CD4-positive, CD25-positive, alpha-beta regulatory T cell (primary cell): ENCODE measurements around the gene TSPAN15. TPM values are rescaled to one million over a fixed set of nuclear protein-coding genes. Genes with fewer than 3 reads are reported as not detected.
"Not testable (repeated sequence)": the region's sequence is repeated elsewhere in the genome, so short reads cannot be mapped to it uniquely, and the experiment has no call there.

Experiments
- ATAC-seq, 2 donors: fragments of 150-1000 bp; cut with Tn5 transposase; one replicate each; pipeline ENCODE4 v1.10.0; 2021; ENCODE audit warnings: low read depth in 2 of 2, moderate number of reproducible peaks in 2 of 2, moderate library complexity in 1 of 2
- DNase-seq, 3 donors: peaks; one replicate each; pipeline versions ENCODE4 v3.0.0 to v3.0.0-alpha.2; 2012 to 2022; ENCODE audit warnings: mixed read lengths in 1 of 3
- H3K27ac ChIP-seq: one replicate; pipeline ENCODE4 v1.7.0; 2013; ENCODE audit warnings: mild to moderate bottlenecking, low read length; ENCODE audit not compliant: insufficient read depth, poor library complexity, severe bottlenecking
- H3K27me3 ChIP-seq: one replicate; pipeline ENCODE4 v1.7.0; 2013; ENCODE audit warnings: low read length; ENCODE audit not compliant: control insufficient read depth, insufficient read depth
- H3K36me3 ChIP-seq: one replicate; pipeline ENCODE4 v1.7.0; 2013; ENCODE audit warnings: mild to moderate bottlenecking, low read length, moderate library complexity; ENCODE audit not compliant: control insufficient read depth, insufficient read depth
- H3K4me1 ChIP-seq: 2 replicates; pipeline ENCODE4 v1.7.0; 2013; ENCODE audit warnings: mild to moderate bottlenecking, low read length; ENCODE audit not compliant: insufficient read depth, control insufficient read depth, poor library complexity, severe bottlenecking
- H3K4me3 ChIP-seq: one replicate; pipeline ENCODE4 v1.7.0; 2013; ENCODE audit warnings: low read depth, mild to moderate bottlenecking, low read length, moderate library complexity
- H3K9me3 ChIP-seq, 2 experiments: 1 replicate in 1 of 2; 2 replicates in 1 of 2; pipeline ENCODE4 v1.7.0; 2013; ENCODE audit warnings: low read length in 2 of 2, mild to moderate bottlenecking in 1 of 2, moderate library complexity in 1 of 2; ENCODE audit not compliant: control insufficient read depth in 2 of 2
- H3K27ac Mint-ChIP-seq, 3 donors: one replicate each; pipeline ENCODE4 v1.8.0; 2020 to 2022; ENCODE audit warnings: mild to moderate bottlenecking in 3 of 3, mixed read lengths in 3 of 3, moderate library complexity in 2 of 3
- H3K27me3 Mint-ChIP-seq: one replicate; pipeline ENCODE4 v1.8.0; 2022; ENCODE audit warnings: mild to moderate bottlenecking, mixed read lengths
- H3K36me3 Mint-ChIP-seq: one replicate; pipeline ENCODE4 v1.8.0; 2020; ENCODE audit warnings: mixed read lengths
- H3K4me1 Mint-ChIP-seq, 4 donors: one replicate each; pipeline ENCODE4 v1.8.0; 2020 to 2022; ENCODE audit warnings: mixed read lengths in 4 of 4, mild to moderate bottlenecking in 1 of 4
- H3K4me3 Mint-ChIP-seq, 4 donors: one replicate each; pipeline ENCODE4 v1.8.0; 2020 to 2022; ENCODE audit warnings: mild to moderate bottlenecking in 4 of 4, mixed read lengths in 4 of 4, moderate library complexity in 3 of 4
- H3K9me3 Mint-ChIP-seq, 7 donors: one replicate each; pipeline ENCODE4 v1.8.0; 2020 to 2022; ENCODE audit warnings: mixed read lengths in 7 of 7, mild to moderate bottlenecking in 3 of 7, moderate library complexity in 2 of 7
- polyA plus RNA-seq, 4 donors: library from polyadenylated mRNA; unstranded; fragments of 300-500 nt; fragmentation: Illumina TruSeq; gene quantifications; one replicate each; pipeline ENCODE4 v1.2.3, GENCODE V29; 2021
- total RNA-seq: library from RNA; stranded (reverse); gene quantifications from one replicate; pipeline ENCODE4 v1.2.3, GENCODE V29; 2022

TSPAN15 gene
- total and polyA plus RNA-seq, 5 donors from 2014 or later = 1.5 to 6.0 (median 3.4) TPM

DNA sequence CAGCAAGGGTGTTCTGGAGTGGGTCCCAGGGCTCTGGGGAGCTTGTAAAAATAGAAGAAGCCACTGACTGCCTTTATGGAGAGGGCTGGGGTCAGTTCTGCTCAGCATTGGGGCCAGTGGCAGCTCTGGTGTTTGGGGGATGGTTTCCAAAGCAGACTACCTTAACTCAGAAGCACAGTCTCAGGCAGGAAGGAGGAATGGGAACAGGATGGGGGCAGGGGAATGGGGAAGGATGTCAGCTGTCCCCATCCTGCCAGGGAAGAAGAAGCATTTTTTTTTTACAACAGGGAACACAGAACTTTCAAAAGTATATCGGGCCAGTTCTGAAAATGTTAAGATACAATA is 28.8 kb downstream of the TSPAN15 start:
- Histone ChIP-seq H3K27ac (no peak overlapping the region), H3K9me3 (no peaks in the 10 kb centered on the region), H3K4me3 (no peak overlapping the region), H3K36me3 (no peaks in the 10 kb centered on the region), H3K27me3 (no peaks in the 10 kb centered on the region), H3K4me1 (no peaks in the 10 kb centered on the region)
- ATAC-seq = no peak
- H3K4me1 Mint-ChIP-seq = peaks cover 0 to 2% (median 0%) of the 10 kb centered on the region in 4 donors
- H3K9me3 Mint-ChIP-seq = peaks cover 0 to 2% (median 0%) of the 10 kb centered on the region in 7 donors
- H3K36me3 Mint-ChIP-seq = peaks cover 2% of the 10 kb centered on the region
- no peak overlapping the region for H3K27ac Mint-ChIP-seq
- DNase-seq = no peak
- H3K27me3 Mint-ChIP-seq = peaks cover 5% of the 10 kb centered on the region
- no peak overlapping the region for H3K4me3 Mint-ChIP-seq

DNA sequence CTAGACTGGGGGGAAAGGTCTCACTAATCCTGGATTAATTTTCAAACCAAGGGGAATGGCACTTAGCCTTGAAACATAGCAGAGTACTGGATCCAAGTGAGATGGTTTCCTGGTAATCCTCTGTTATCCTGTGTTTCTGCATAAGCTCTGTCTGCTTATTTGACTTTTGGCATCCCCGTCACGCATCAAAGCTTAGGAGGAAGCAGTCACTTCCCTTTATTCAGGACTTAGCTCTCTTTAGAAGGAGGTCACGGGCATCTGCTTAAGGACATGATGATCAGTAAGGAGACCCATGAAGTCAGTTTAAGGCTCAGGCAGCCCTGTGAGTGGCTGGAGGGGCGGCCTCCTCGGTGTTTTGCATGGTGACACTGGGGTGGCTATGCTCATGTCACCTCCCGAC is 30.0 kb downstream of the TSPAN15 start:
- H3K4me1 Mint-ChIP-seq = peaks cover 0 to 2% (median 0%) of the 10 kb centered on the region in 4 donors
- peaks cover 7% of the 10 kb centered on the region for H3K36me3 Mint-ChIP-seq
- peaks cover 0 to 3% (median 0%) of the 10 kb centered on the region in 7 donors for H3K9me3 Mint-ChIP-seq
- H3K4me3 Mint-ChIP-seq = no peak overlapping the region
- peaks cover 5% of the 10 kb centered on the region for H3K27me3 Mint-ChIP-seq
- Histone ChIP-seq H3K27me3 (no peaks in the 10 kb centered on the region), H3K27ac (no peak overlapping the region), H3K36me3 (no peaks in the 10 kb centered on the region), H3K9me3 (no peaks in the 10 kb centered on the region), H3K4me3 (no peak overlapping the region), H3K4me1 (no peaks in the 10 kb centered on the region)
- no peak for DNase-seq
- H3K27ac Mint-ChIP-seq = no peak overlapping the region
- ATAC-seq = no peak

DNA sequence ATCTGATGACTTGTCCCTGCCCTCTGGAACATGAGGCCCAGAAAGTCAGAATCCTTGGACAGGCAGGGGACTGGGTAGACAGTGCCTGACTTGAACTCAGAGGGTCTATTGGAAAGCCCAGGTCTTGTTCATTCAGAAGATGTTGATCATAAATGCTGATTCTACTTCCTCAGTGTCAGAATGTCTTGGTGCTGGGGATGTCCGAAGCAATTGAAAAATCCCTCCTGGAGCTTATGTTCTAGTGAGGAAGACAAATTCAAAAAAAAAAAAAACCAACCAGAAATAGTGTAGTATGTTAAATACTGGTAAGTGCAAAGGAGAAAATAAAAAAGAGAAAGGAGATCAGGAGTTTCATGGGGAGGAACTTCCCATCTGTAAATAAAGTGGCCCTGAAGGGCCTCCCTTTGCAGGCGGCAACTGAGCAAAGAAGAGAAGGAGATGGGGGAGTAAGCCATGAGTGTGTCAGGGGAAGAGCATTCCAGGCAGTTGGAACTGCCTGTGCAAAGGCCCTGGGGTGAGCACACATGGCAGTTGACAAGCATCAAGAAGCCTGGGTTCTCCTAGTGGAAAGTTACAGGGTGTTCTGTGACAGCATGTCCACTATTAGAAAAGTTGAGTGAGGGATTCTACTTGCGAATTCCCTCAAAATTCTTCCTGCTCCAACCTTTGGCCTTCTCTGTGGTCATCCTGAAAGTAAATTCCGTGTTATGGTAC is 30.7 kb downstream of the TSPAN15 start:
- DNase-seq = no peak
- Mint-ChIP-seq H3K4me3 (no peak overlapping the region), H3K36me3 (peaks cover 7% of the 10 kb centered on the region), H3K27me3 (peaks cover 5% of the 10 kb centered on the region), H3K4me1 (peaks cover 0 to 2% (median 0%) of the 10 kb centered on the region in 4 donors), H3K27ac (no peak overlapping the region), H3K9me3 (peaks cover 0 to 3% (median 0%) of the 10 kb centered on the region in 7 donors)
- H3K4me1 ChIP-seq = no peaks in the 10 kb centered on the region
- no peaks in the 10 kb centered on the region for H3K36me3 ChIP-seq
- no peak overlapping the region for H3K4me3 ChIP-seq
- H3K9me3 ChIP-seq = no peaks in the 10 kb centered on the region
- no peak for ATAC-seq
- no peak overlapping the region for H3K27ac ChIP-seq
- no peaks in the 10 kb centered on the region for H3K27me3 ChIP-seq

DNA sequence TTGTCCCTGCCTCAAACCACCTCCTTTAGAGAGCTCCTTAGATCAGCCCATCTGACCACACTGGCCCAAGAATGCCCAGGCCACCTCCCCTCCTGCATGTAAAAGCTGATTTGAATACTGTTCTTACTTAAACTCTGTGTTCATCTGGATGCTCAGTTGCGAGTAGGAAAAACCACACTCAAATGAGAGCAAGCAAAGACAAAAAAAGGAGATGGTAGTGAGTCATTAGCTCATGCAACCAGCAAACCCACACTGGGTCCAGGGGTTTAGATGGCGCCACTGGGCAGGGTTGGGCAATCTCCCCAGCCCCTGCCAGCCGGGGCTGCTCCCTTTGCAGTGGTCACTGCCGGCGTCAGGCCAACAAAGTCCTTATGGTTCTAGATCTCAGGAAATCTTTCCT is 32.7 kb downstream of the TSPAN15 start:
- ATAC-seq = no peak
- Histone ChIP-seq H3K36me3 (no peaks in the 10 kb centered on the region), H3K9me3 (peaks cover 7% of the 10 kb centered on the region in 2 experiments), H3K4me3 (no peak overlapping the region), H3K27ac (no peak overlapping the region), H3K27me3 (no peaks in the 10 kb centered on the region), H3K4me1 (no peaks in the 10 kb centered on the region)
- Mint-ChIP-seq H3K27me3 (peaks cover 5% of the 10 kb centered on the region), H3K4me1 (peaks cover 0 to 2% (median 0%) of the 10 kb centered on the region in 4 donors), H3K27ac (peak overlapping the region in 2 of 3 donors; percentile 33 to 54), H3K36me3 (peaks cover 17% of the 10 kb centered on the region), H3K9me3 (peaks cover 0 to 12% (median 4%) of the 10 kb centered on the region in 7 donors), H3K4me3 (no peak overlapping the region)
- no peak for DNase-seq

DNA sequence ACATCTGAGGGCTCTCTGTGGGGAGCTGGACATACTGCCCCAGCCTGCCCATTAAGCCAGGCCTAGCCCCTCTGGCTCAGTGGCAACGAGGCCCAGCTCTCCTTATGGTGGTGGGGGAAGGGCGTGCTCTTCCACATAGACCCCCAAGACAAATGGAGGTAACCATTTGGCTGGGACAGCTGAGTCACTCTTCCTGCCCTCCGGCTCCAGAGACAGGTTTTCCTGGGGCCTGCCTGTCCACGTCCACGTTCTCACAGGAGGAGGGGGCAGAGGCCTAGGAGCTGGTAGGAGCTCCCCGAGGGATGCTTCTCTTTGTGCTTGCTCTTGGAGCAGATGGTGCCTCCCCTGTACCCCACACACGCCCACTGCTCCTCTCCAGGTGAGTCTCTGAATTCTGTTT is 33.5 kb downstream of the TSPAN15 start:
- peaks cover 17% of the 10 kb centered on the region for H3K36me3 Mint-ChIP-seq
- no peaks in the 10 kb centered on the region for H3K4me1 ChIP-seq
- DNase-seq (no peak), ATAC-seq (no peak)
- H3K27ac ChIP-seq = no peak overlapping the region
- no peak overlapping the region for H3K4me3 Mint-ChIP-seq
- no peaks in the 10 kb centered on the region for H3K36me3 ChIP-seq
- no peak overlapping the region for H3K4me3 ChIP-seq
- H3K27me3 ChIP-seq = no peaks in the 10 kb centered on the region
- H3K4me1 Mint-ChIP-seq = peaks cover 0 to 2% (median 0%) of the 10 kb centered on the region in 4 donors
- H3K9me3 ChIP-seq = peaks cover 7% of the 10 kb centered on the region in 2 experiments
- H3K27me3 Mint-ChIP-seq = peaks cover 5% of the 10 kb centered on the region
- H3K27ac Mint-ChIP-seq = peak overlapping the region in 1 of 3 donors; percentile 54
- peaks cover 0 to 12% (median 4%) of the 10 kb centered on the region in 7 donors for H3K9me3 Mint-ChIP-seq

DNA sequence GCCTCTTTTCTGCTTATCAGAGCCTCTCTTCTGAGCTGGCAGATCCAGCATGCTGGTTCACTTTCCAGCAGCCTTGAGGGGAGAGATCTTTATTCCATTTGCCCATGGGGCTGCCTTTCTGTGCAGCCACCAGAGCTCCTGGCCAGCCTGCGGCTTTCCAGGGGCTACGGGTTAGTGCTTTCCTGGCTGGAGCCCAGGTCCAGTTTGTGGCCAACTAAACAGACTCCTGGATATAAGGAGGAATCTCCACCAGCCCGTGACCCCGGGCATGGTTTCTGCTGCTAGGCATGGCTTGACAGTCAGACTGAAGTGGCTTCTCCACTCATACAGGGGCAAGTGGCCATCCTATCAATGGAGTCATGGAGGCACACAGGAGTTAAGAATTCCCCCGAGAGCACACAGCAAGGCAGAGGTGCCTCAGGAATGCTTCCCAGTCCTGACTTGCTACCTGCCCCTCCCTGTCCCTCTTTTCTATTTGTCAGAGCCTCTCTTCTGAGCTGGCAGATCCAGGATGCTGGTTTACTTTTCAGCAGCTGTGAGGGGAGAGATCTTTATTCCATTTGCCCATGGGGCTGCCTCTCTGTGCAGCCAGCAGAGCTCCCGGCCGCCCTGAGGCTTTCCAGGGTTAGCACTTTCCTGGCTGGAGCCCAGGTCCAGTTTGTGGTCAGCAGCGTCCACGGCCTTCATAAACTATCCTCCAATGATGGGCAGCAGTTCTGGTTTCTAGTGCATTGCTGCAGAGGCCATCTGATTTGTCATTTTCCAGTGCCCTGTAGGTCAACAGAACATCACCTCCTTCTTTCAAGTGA is 35.9 kb downstream of the TSPAN15 start:
- H3K4me1 ChIP-seq = no peaks in the 10 kb centered on the region

DNA sequence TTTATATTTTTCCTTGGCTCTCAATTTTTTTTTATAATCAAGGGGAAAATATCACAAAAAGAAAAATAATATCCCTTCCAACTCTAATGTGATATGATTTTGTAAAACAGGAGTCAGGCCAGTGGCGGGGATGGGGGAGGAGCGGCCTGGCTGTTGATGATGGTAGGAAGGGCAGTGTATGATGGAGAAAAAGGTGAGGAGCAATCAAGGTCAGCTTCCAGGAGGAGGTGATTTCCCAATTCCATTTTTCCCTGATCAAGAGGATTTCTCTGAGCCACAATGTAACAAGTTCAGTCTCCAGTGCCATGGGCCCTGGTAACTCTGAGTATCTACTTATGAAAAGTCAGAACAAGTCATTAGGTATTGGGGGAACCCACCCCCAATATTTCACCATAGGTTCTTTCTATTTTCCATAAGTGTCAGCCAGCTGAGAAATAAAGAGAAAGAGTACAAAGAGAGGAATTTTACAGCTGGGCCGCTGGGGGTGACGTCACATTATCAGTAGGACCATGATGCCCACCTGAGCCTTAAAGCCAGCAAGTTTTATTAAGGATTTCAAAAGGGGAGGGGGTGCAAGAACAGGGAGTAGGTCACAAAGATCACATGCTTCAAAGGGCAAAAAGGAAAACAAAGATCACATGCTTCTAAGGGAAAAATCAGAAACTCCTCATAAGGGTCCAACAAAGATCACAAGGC is 37.0 kb downstream of the TSPAN15 start:
- not testable (repeated sequence) for ATAC-seq, H3K4me1 ChIP-seq, H3K27ac ChIP-seq, DNase-seq, H3K4me1 Mint-ChIP-seq, H3K4me3 Mint-ChIP-seq, H3K4me3 ChIP-seq, H3K27me3 ChIP-seq, H3K36me3 ChIP-seq, H3K27me3 Mint-ChIP-seq, H3K9me3 ChIP-seq
- Mint-ChIP-seq H3K36me3 (peaks cover 17% of the 10 kb centered on the region), H3K9me3 (peaks cover 0 to 12% (median 4%) of the 10 kb centered on the region in 7 donors), H3K27ac (peak overlapping the region in 1 of 3 donors; percentile 26)

More for the DNA sequence above, 35.9 kb downstream of the TSPAN15 start:
- DNase-seq = no peak
- no peak overlapping the region for H3K27ac ChIP-seq
- Mint-ChIP-seq H3K4me1 (no peaks in the 10 kb centered on the region), H3K27ac (no peak overlapping the region), H3K4me3 (no peak overlapping the region), H3K36me3 (peaks cover 17% of the 10 kb centered on the region), H3K27me3 (no peaks in the 10 kb centered on the region), H3K9me3 (peaks cover 0 to 12% (median 4%) of the 10 kb centered on the region in 7 donors)
- no peaks in the 10 kb centered on the region for H3K36me3 ChIP-seq
- no peaks in the 10 kb centered on the region for H3K27me3 ChIP-seq
- ATAC-seq = no peak
- no peak overlapping the region for H3K4me3 ChIP-seq
- peaks cover 7% of the 10 kb centered on the region in 2 experiments for H3K9me3 ChIP-seq
